Panc1 (cell line): ENCODE data around the gene DLGAP1. TPM values are rescaled to one million over a fixed set of nuclear protein-coding genes. Genes with fewer than 3 reads are reported as not detected.
A peak's percentile ranks its signal among the peaks of the same experiment; 100 is the strongest.

Source experiments
- ATAC-seq: fragments of 200-7000 bp; cut with Tn5 transposase; 2 replicates; pipeline ENCODE4 v1.9.1; 2020; ENCODE audit warnings: mild to moderate bottlenecking, moderate library complexity
- BruUV-seq: library from RNA; stranded (reverse); fragments of 400-500 nt; replicated peaks from 2 replicates; lab custom pipeline; 2021; lab: Mats Ljungman, UMichigan
- CTCF ChIA-PET: fragments of 300-600 bp; sonication (Branson Sonifier 250); formaldehyde crosslinking; loops from one replicate; lab custom pipeline; 2022; ENCODE audit warnings: antibody characterized with exemption; lab: Charles Lee
- POLR2A ChIA-PET: fragments of 300-600 bp; sonication (Branson Sonifier 250); formaldehyde crosslinking; loops from one replicate; lab custom pipeline; 2022; ENCODE audit warnings: antibody characterized with exemption; lab: Charles Lee
- DNase-seq: peaks from one replicate; pipeline ENCODE4 v3.0.0-alpha.2; 2010; ENCODE audit warnings: low read depth, low spot score
- H3K27ac ChIP-seq: 2 replicates; pipeline ENCODE4 v1.5.1; 2011; ENCODE audit warnings: mild to moderate bottlenecking, low read length, inconsistent platforms
- H3K27me3 ChIP-seq: fragments of 200-500 bp; sonication (Bioruptor generic); 2 replicates; pipeline ENCODE4 v1.6.0; 2014; ENCODE audit warnings: low read length, inconsistent platforms; ENCODE audit not compliant: control insufficient read depth, insufficient read depth
- H3K36me3 ChIP-seq: fragments of 200-500 bp; sonication (Bioruptor generic); 2 replicates; pipeline ENCODE4 v1.5.1; 2014; ENCODE audit warnings: inconsistent platforms, mild to moderate bottlenecking, low read length, moderate library complexity; ENCODE audit not compliant: control insufficient read depth, insufficient read depth
- H3K4me1 ChIP-seq: 2 replicates; pipeline ENCODE4 v1.5.1; 2011; ENCODE audit warnings: inconsistent platforms, mild to moderate bottlenecking, low read length, moderate library complexity; ENCODE audit not compliant: control insufficient read depth, insufficient read depth
- H3K4me3 ChIP-seq, 2 experiments: 2 replicates each; pipeline ENCODE4 v1.5.1; 2011 to 2012; ENCODE audit warnings: low read depth in 2 of 2, low read length in 2 of 2, mild to moderate bottlenecking in 2 of 2, inconsistent platforms in 1 of 2, moderate library complexity in 1 of 2
- H3K9me3 ChIP-seq: fragments of 200-500 bp; sonication (Bioruptor generic); 2 replicates; pipeline ENCODE4 v1.5.1; 2014; ENCODE audit warnings: low read depth, mild to moderate bottlenecking, inconsistent platforms, low read length, moderate library complexity; ENCODE audit not compliant: control insufficient read depth, insufficient read depth
- CTCF ChIP-seq: fragments of 450-650 bp; IDR thresholded peaks from 2 replicates; pipeline ENCODE4 v1.5.1; 2017; ENCODE audit warnings: mild to moderate bottlenecking
- POLR2AphosphoS5 ChIP-seq: IDR thresholded peaks from 2 replicates; pipeline ENCODE4 v1.6.1; 2012; ENCODE audit warnings: mild to moderate bottlenecking, low read depth, low read length, moderate library complexity
- REST ChIP-seq, 2 experiments: IDR thresholded peaks; 2 replicates each; pipeline ENCODE4 v1.6.1; 2011 to 2012; ENCODE audit warnings: low read depth in 2 of 2, control low read depth in 1 of 2, low read length in 1 of 2, mild to moderate bottlenecking in 1 of 2, moderate library complexity in 1 of 2; ENCODE audit not compliant: insufficient read depth in 1 of 2
- SIN3A ChIP-seq: IDR thresholded peaks from 2 replicates; pipeline ENCODE4 v1.6.1; 2012; ENCODE audit warnings: low read depth, mild to moderate bottlenecking, low read length, moderate library complexity, borderline replicate concordance; ENCODE audit not compliant: insufficient read depth
- TCF7L2 ChIP-seq: IDR thresholded peaks from 2 replicates; pipeline ENCODE4 v1.6.1; 2011; ENCODE audit warnings: mild to moderate bottlenecking, low read depth, low read length, inconsistent platforms
- in situ Hi-C: cut with HindIII; loops from 2 replicates; pipeline ENCODE4 v1.10.0; 2016; ENCODE audit warnings: low sequenced_read_pairs, low pct_unique_long_range_greater_than_20kb
- intact Hi-C: fragments of 100-400 bp; cut with micrococcal nuclease; formaldehyde crosslinking; loops from one replicate; pipeline ENCODE4 v1.10.0; 2022; ENCODE audit not compliant: unreplicated experiment
- total RNA-seq: library from RNA; stranded (reverse); gene quantifications from one replicate; pipeline ENCODE4 v1.2.1, GENCODE V29; 2021; ENCODE audit not compliant: unreplicated experiment

Gene DLGAP1
- total RNA-seq, 1 experiment from 2014 or later, result 1.8 TPM

DNA sequence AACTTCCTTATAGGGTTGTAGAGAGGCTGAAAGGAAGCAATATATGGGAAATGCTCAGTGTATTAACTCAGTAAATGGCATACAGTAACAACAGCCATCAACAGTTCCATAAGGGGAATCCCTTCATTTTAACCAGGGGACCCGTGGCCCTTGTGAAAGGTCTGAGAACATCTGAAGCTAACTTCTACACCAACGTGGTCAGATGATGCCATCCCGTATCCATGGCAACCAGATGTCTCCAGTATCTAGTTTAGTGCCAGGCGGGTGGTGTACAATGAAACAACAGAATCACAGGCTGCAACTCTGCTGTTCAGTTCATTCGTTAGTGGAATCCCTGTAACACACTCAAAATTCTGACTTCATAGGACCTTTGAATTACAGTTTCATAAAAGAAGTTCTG is 842.8 kb downstream of the DLGAP1 start:
- Histone ChIP-seq H3K9me3 (no peaks in the 10 kb centered on the region), H3K36me3 (no peaks in the 10 kb centered on the region), H3K4me3 (no peak overlapping the region), H3K4me1 (peaks cover 59% of the 10 kb centered on the region), H3K27me3 (no peaks in the 10 kb centered on the region), H3K27ac (peak overlapping the region; percentile 100)
- in situ Hi-C loops (no loop called here), intact Hi-C loops (no loop called here)
- ATAC-seq (peak; percentile 25; the same call in 1 of the 2 replicates), DNase-seq (no peak)
- POLR2A ChIA-PET, result interaction anchor here (1.2 kb wide), 1 partner anchor 12 kb away, joined by 3 read pairs; no protein-coding TSS in a partner anchor
- BruUV-seq, result no TSS peak
- TF ChIP-seq POLR2AphosphoS5, result no peak
- TF ChIP-seq CTCF, result no peak
- no peak for TF ChIP-seq TCF7L2
- no peak for TF ChIP-seq REST (IDR thresholded peaks at IDR 0.05; ENCODE audit: insufficient read depth in 1 of 2, low read depth in 2 of 2, low read length in 1 of 2)
- no peak for TF ChIP-seq SIN3A
- CTCF ChIA-PET, result no interaction called here

- POLR2A ChIA-PET, result interaction anchor here (1.2 kb wide), 1 partner anchor 12 kb away, joined by 3 read pairs; no protein-coding TSS in a partner anchor
Observed at GRCh38 chr18:3611313-3612090, 843.6 kb downstream of the DLGAP1 start.

More at GRCh38 chr18:3611313-3612090, 843.6 kb downstream of the DLGAP1 start:
- H3K36me3 ChIP-seq, result no peaks in the 10 kb centered on the region
- TF ChIP-seq POLR2AphosphoS5 (no peak; the same call in 1 of the 2 replicates), SIN3A (no peak), CTCF (no peak), TCF7L2 (no peak)
- no peak overlapping the region for H3K4me3 ChIP-seq
- in situ Hi-C loops (no loop called here), intact Hi-C loops (no loop called here)
- H3K27me3 ChIP-seq, result no peaks in the 10 kb centered on the region
- BruUV-seq, result no TSS peak
- DNase-seq, result no peak
- CTCF ChIA-PET, result no interaction called here
- H3K4me1 ChIP-seq, result peaks cover 60% of the 10 kb centered on the region
- no peaks in the 10 kb centered on the region for H3K9me3 ChIP-seq
- H3K27ac ChIP-seq, result peak overlapping the region; percentile 100
- ATAC-seq, result peak; percentile 61
